Glutamatergic neuron (in vitro differentiated cells): ENCODE data around the gene DHRS1. TPM values are rescaled to one million over a fixed set of nuclear protein-coding genes. Genes with fewer than 3 reads are reported as not detected.

Experiments used
- DNase-seq: peaks from one replicate; pipeline ENCODE4 v3.0.0; 2022
- H3K27ac Mint-ChIP-seq: one replicate; pipeline ENCODE4 v1.8.0; 2020; ENCODE audit warnings: mild to moderate bottlenecking, mixed read lengths, inconsistent platforms; ENCODE audit not compliant: unreplicated experiment
- H3K27me3 Mint-ChIP-seq: one replicate; pipeline ENCODE4 v1.8.0; 2020; ENCODE audit warnings: mild to moderate bottlenecking, moderate library complexity, mixed read lengths, inconsistent platforms; ENCODE audit not compliant: unreplicated experiment
- H3K36me3 Mint-ChIP-seq: one replicate; pipeline ENCODE4 v1.8.0; 2020; ENCODE audit warnings: mild to moderate bottlenecking, mixed read lengths, inconsistent platforms; ENCODE audit not compliant: unreplicated experiment
- H3K4me1 Mint-ChIP-seq: one replicate; pipeline ENCODE4 v1.8.0; 2020; ENCODE audit warnings: mild to moderate bottlenecking, low read depth, mixed read lengths, inconsistent platforms; ENCODE audit not compliant: unreplicated experiment
- H3K4me3 Mint-ChIP-seq: one replicate; pipeline ENCODE4 v1.8.0; 2020; ENCODE audit warnings: mild to moderate bottlenecking, mixed read lengths, inconsistent platforms; ENCODE audit not compliant: unreplicated experiment
- H3K9me3 Mint-ChIP-seq: one replicate; pipeline ENCODE4 v1.8.0; 2020; ENCODE audit warnings: mild to moderate bottlenecking, moderate library complexity, mixed read lengths, inconsistent platforms; ENCODE audit not compliant: unreplicated experiment
- CTCF ChIP-seq: fragments of 200-600 bp; sonication (generic); IDR thresholded peaks from one replicate; pipeline ENCODE4 v1.5.0; 2021; ENCODE audit not compliant: partially characterized antibody, unreplicated experiment
- total RNA-seq: library from RNA; stranded (reverse); fragmentation: NEBNext Ultra II Directional; extraction: Animal tissue kit (Norgen Biotek cat#: 25700); gene quantifications from one replicate; pipeline ENCODE4 v1.2.1, GENCODE V29; 2021; ENCODE audit not compliant: unreplicated experiment

The DHRS1 gene
- total RNA-seq, 1 donor from 2014 or later, result 25.1 TPM

- Mint-ChIP-seq H3K36me3 (no peaks in the 10 kb centered on the region), H3K27me3 (peaks cover 18% of the 10 kb centered on the region), H3K4me3 (no peak overlapping the region), H3K4me1 (peaks cover 7% of the 10 kb centered on the region), H3K27ac (no peak overlapping the region), H3K9me3 (peaks cover 9% of the 10 kb centered on the region)
- DNase-seq, result no peak
- TF ChIP-seq CTCF, result no peak
Observed at GRCh38 chr14:24304019-24304387, 4.4 kb upstream of the DHRS1 start.

- no peak for TF ChIP-seq CTCF
- no peak overlapping the region for H3K27ac Mint-ChIP-seq
- H3K36me3 Mint-ChIP-seq, result no peaks in the 10 kb centered on the region
- peaks cover 11% of the 10 kb centered on the region for H3K9me3 Mint-ChIP-seq
- peaks cover 13% of the 10 kb centered on the region for H3K27me3 Mint-ChIP-seq
- no peak for DNase-seq
- H3K4me1 Mint-ChIP-seq, result peaks cover 7% of the 10 kb centered on the region
- H3K4me3 Mint-ChIP-seq, result peak overlapping the region; percentile 94
Observed at GRCh38 chr14:24300326-24300980, 873 bp upstream of the DHRS1 start.

GRCh38 chr14:24298892-24299254, 707 bp downstream of the DHRS1 start:
- peaks cover 11% of the 10 kb centered on the region for H3K9me3 Mint-ChIP-seq
- H3K4me3 Mint-ChIP-seq, result peak overlapping the region; percentile 94
- H3K27me3 Mint-ChIP-seq, result peaks cover 9% of the 10 kb centered on the region
- H3K4me1 Mint-ChIP-seq, result peaks cover 7% of the 10 kb centered on the region
- no peaks in the 10 kb centered on the region for H3K36me3 Mint-ChIP-seq
- H3K27ac Mint-ChIP-seq, result peak overlapping the region; percentile 65
- no peak for DNase-seq
- no peak for TF ChIP-seq CTCF

GRCh38 chr14:24297190-24297964, 2.2 kb downstream of the DHRS1 start:
- Mint-ChIP-seq H3K36me3 (no peaks in the 10 kb centered on the region), H3K4me3 (peak overlapping the region; percentile 55), H3K27ac (no peak overlapping the region), H3K27me3 (peaks cover 9% of the 10 kb centered on the region), H3K4me1 (peaks cover 7% of the 10 kb centered on the region), H3K9me3 (peaks cover 11% of the 10 kb centered on the region)
- DNase-seq, result no peak
- TF ChIP-seq CTCF, result peak; percentile 19
